NCI-H2171 treated with DMSO at 0.1 percent for 48 hours (cell line): Measurements from ENCODE around the gene RCAN3.
"Not testable (repeated sequence)": the region's sequence is repeated elsewhere in the genome, so short reads cannot be mapped to it uniquely, and the experiment has no call there.

Experiments used
- DNase-seq: peaks from one replicate; lab custom pipeline; 2025; lab: John Stamatoyannopoulos, UW

The RCAN3 gene

GRCh38 chr1:24514946-24515345, 12.3 kb downstream of the RCAN3 start:
- DNase-seq, result no peak

GRCh38 chr1:24515671-24516209, 13.1 kb downstream of the RCAN3 start:
- not testable (repeated sequence) for DNase-seq

GRCh38 chr1:24516506-24516905, 13.9 kb downstream of the RCAN3 start:
- DNase-seq, result no peak

- no peak for DNase-seq
Observed at GRCh38 chr1:24517898-24518297, 15.3 kb downstream of the RCAN3 start.

GRCh38 chr1:24520282-24520681, 17.6 kb downstream of the RCAN3 start:
- DNase-seq, result not testable (repeated sequence)

GRCh38 chr1:24525606-24526005, 23.0 kb downstream of the RCAN3 start:
- DNase-seq, result no peak

GRCh38 chr1:24526045-24526444, 23.4 kb downstream of the RCAN3 start:
- DNase-seq, result no peak

GRCh38 chr1:24526940-24527542, 24.4 kb downstream of the RCAN3 start:
- DNase-seq, result no peak

GRCh38 chr1:24528744-24529143, 26.1 kb downstream of the RCAN3 start:
- DNase-seq, result peak; percentile 50

GRCh38 chr1:24529292-24529691, 26.7 kb downstream of the RCAN3 start:
- DNase-seq, result not testable (repeated sequence)

GRCh38 chr1:24535021-24535424, 32.4 kb downstream of the RCAN3 start:
- DNase-seq, result no peak

GRCh38 chr1:24535778-24536177, 33.1 kb downstream of the RCAN3 start:
- no peak for DNase-seq

- DNase-seq, result peak; percentile 45
Observed at GRCh38 chr1:24536391-24536840, 33.8 kb downstream of the RCAN3 start.

GRCh38 chr1:24540051-24540905, 37.6 kb downstream of the RCAN3 start:
- no peak for DNase-seq

GRCh38 chr1:24540906-24541710, 38.5 kb downstream of the RCAN3 start:
- no peak for DNase-seq

GRCh38 chr1:24541711-24542346, 39.2 kb downstream of the RCAN3 start:
- DNase-seq, result no peak

GRCh38 chr1:24544239-24544638, 41.6 kb downstream of the RCAN3 start:
- no peak for DNase-seq

GRCh38 chr1:24545662-24546061, 43.0 kb downstream of the RCAN3 start:
- no peak for DNase-seq

GRCh38 chr1:24547195-24547594, 44.6 kb downstream of the RCAN3 start:
- no peak for DNase-seq

- DNase-seq, result no peak
Observed at GRCh38 chr1:24548070-24548469, 45.4 kb downstream of the RCAN3 start.

- DNase-seq, result not testable (repeated sequence)
Observed at GRCh38 chr1:24549210-24549609, 46.6 kb downstream of the RCAN3 start.
